NT2/D1 (cell line): ENCODE data around the gene LIPK.
"Not testable (repeated sequence)": the region's sequence is repeated elsewhere in the genome, so short reads cannot be mapped to it uniquely, and the experiment has no call there.

ENCODE experiments used
- SUZ12 ChIP-seq: IDR thresholded peaks from 2 replicates; pipeline ENCODE4 v1.6.1; 2011; ENCODE audit not compliant: insufficient read length, insufficient read depth; ENCODE audit errors: extremely low read depth
- YY1 ChIP-seq: IDR thresholded peaks from 2 replicates; pipeline ENCODE4 v1.6.1; 2011; ENCODE audit not compliant: insufficient read length, insufficient read depth
- ZNF274 ChIP-seq: IDR thresholded peaks from 2 replicates; pipeline ENCODE4 v1.6.1; 2011; ENCODE audit warnings: mild to moderate bottlenecking, low read depth, low read length

DNA sequence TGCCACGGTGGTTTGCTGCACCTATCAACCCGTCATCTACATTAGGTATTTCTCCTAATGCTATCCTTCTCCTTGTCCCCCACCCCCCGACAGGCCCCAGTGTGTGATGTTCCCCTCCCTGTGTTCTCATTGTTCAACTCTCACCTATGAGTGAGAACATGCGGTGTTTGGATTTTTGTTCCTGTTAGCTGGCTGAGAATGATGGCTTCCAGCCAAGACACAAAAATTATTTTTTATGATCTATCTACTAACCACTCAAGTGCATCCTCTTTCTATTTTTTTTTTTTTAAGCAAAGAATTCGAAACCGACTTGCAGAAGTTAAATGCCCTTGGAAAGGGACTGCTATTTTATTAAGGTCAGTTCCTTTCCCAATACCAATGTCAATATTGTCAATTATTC, 3.3 kb downstream of the LIPK start:
- not testable (repeated sequence) for TF ChIP-seq YY1, SUZ12, ZNF274
